GM19372 (cell line): ENCODE results near the gene TUBGCP3.

Source experiments
- ATAC-seq: cut with Tn5 transposase; IDR thresholded peaks from one replicate; pipeline ENCODE4 v1.9.1; 2021; ENCODE audit warnings: mild to moderate bottlenecking, low read depth, moderate library complexity; ENCODE audit not compliant: unreplicated experiment

The TUBGCP3 gene

GRCh38 chr13:112455476-112456059 is 132.4 kb downstream of the TUBGCP3 start:
- no peak for ATAC-seq

GRCh38 chr13:112454648-112455334 is 133.2 kb downstream of the TUBGCP3 start:
- no peak for ATAC-seq

- no peak for ATAC-seq
Measured at GRCh38 chr13:112453874-112454647, 133.9 kb downstream of the TUBGCP3 start.

GRCh38 chr13:112453207-112453829 is 134.6 kb downstream of the TUBGCP3 start:
- ATAC-seq = no peak

- no peak for ATAC-seq
Measured at GRCh38 chr13:112452380-112453206, 135.4 kb downstream of the TUBGCP3 start.

GRCh38 chr13:112451512-112452379 is 136.2 kb downstream of the TUBGCP3 start:
- ATAC-seq = no peak

GRCh38 chr13:112450904-112451240 is 137.1 kb downstream of the TUBGCP3 start:
- ATAC-seq = no peak

- ATAC-seq = no peak
Measured at GRCh38 chr13:112450118-112450903, 137.6 kb downstream of the TUBGCP3 start.

- ATAC-seq = no peak
Measured at GRCh38 chr13:112449545-112449930, 138.4 kb downstream of the TUBGCP3 start.

- no peak for ATAC-seq
Measured at GRCh38 chr13:112448621-112449544, 139.1 kb downstream of the TUBGCP3 start.

- no peak for ATAC-seq
Measured at GRCh38 chr13:112447761-112448603, 140.0 kb downstream of the TUBGCP3 start.

GRCh38 chr13:112447306-112447705 is 140.6 kb downstream of the TUBGCP3 start:
- no peak for ATAC-seq

- no peak for ATAC-seq
Measured at GRCh38 chr13:112446867-112447266, 141.1 kb downstream of the TUBGCP3 start.

- no peak for ATAC-seq
Measured at GRCh38 chr13:112446347-112446861, 141.5 kb downstream of the TUBGCP3 start.

GRCh38 chr13:112445411-112446271 is 142.3 kb downstream of the TUBGCP3 start:
- ATAC-seq = no peak
